Measurements from ENCODE around the gene DNAAF5. TPM values are rescaled to one million over a fixed set of nuclear protein-coding genes. Genes with fewer than 3 reads are reported as not detected.

DNAAF5 gene
- total RNA-seq, 2 donors from 2014 or later, result 17.9 to 46.5 TPM

DNA sequence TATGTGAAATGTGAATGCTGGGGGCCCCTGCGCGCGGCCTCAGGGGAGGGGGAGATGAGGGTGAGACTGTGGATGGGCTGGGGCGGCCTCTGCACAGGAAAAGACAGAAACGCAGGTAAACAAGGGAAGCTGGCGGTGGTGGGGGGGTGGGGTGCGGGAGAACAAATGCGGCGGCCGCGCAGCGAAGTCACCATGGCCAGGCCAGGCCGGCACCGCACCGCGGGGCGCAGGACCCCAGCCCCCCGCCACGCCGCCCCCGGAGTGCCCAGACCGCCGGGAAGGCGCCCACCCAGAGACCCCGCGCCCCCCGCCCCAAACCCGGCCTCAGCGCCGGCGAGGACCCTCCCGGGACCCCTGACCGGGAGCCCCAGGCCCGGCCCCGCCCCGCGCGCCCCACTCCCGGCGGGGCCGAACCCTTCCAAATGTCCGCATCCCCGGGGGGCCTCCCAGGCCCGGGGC, 14.5 kb upstream of the DNAAF5 start:
- DNase-seq (no peak), ATAC-seq (no peak)
- Histone ChIP-seq H3K9me3 (no peaks in the 10 kb centered on the region), H3K27ac (no peak overlapping the region), H3K4me1 (peaks cover 6% of the 10 kb centered on the region), H3K36me3 (replicated peaks in 1 of 2; ENCODE audit: insufficient read depth in 1 of 2, low read depth in 2 of 2) (no peaks in the 10 kb centered on the region), H3K27me3 (no peaks in the 10 kb centered on the region), H3K4me3 (no peak overlapping the region)
- intact Hi-C loops (cut with DNase I), result no loop called here
- TF ChIP-seq, protein P1, sequence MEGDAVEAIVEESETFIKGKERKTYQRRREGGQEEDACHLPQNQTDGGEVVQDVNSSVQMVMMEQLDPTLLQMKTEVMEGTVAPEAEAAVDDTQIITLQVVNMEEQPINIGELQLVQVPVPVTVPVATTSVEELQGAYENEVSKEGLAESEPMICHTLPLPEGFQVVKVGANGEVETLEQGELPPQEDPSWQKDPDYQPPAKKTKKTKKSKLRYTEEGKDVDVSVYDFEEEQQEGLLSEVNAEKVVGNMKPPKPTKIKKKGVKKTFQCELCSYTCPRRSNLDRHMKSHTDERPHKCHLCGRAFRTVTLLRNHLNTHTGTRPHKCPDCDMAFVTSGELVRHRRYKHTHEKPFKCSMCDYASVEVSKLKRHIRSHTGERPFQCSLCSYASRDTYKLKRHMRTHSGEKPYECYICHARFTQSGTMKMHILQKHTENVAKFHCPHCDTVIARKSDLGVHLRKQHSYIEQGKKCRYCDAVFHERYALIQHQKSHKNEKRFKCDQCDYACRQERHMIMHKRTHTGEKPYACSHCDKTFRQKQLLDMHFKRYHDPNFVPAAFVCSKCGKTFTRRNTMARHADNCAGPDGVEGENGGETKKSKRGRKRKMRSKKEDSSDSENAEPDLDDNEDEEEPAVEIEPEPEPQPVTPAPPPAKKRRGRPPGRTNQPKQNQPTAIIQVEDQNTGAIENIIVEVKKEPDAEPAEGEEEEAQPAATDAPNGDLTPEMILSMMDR (IDR thresholded peaks at IDR 0.05), result no peak
- TF ChIP-seq POLR2A (IDR thresholded peaks at IDR 0.05), result no peak
- 6 to 17% methylated on average over 15 to 44 of the region's 44 CpGs for WGBS, 2 donors

- no peak for ATAC-seq
- peaks cover 6% of the 10 kb centered on the region for H3K4me1 ChIP-seq
- no peaks in the 10 kb centered on the region for H3K9me3 ChIP-seq
- H3K36me3 ChIP-seq (replicated peaks in 1 of 2; ENCODE audit: insufficient read depth in 1 of 2, low read depth in 2 of 2), result no peaks in the 10 kb centered on the region
- TF ChIP-seq, protein P1 (IDR thresholded peaks at IDR 0.05), result no peak
- no peak for TF ChIP-seq POLR2A (IDR thresholded peaks at IDR 0.05)
- H3K27me3 ChIP-seq, result no peaks in the 10 kb centered on the region
- H3K4me3 ChIP-seq, result no peak overlapping the region
- H3K27ac ChIP-seq, result no peak overlapping the region
- WGBS, 2 donors, result 39 to 100% methylated on average over 4 to 21 of the region's 74 CpGs
- DNase-seq, result peak in 1 of 4 donors; percentile 1
- intact Hi-C loops (cut with DNase I), result no loop called here
These were observed 13.9 kb upstream of the DNAAF5 start for GRCh38 chr7:712381-713138.

- intact Hi-C loops (cut with DNase I), result no loop called here
- Histone ChIP-seq H3K27ac (no peak overlapping the region), H3K4me1 (peaks cover 6% of the 10 kb centered on the region), H3K9me3 (no peaks in the 10 kb centered on the region), H3K4me3 (no peak overlapping the region), H3K36me3 (replicated peaks in 1 of 2; ENCODE audit: insufficient read depth in 1 of 2, low read depth in 2 of 2) (no peaks in the 10 kb centered on the region), H3K27me3 (no peaks in the 10 kb centered on the region)
- ATAC-seq (no peak), DNase-seq (no peak)
- 92 to 94% methylated on average over 9 of the region's 9 CpGs for WGBS, 2 donors
- TF ChIP-seq, protein P1 (IDR thresholded peaks at IDR 0.05), result no peak
- TF ChIP-seq POLR2A (IDR thresholded peaks at IDR 0.05), result no peak
These were observed 13.4 kb upstream of the DNAAF5 start for GRCh38 chr7:713139-713457.

GRCh38 chr7:713488-714230, 12.8 kb upstream of the DNAAF5 start:
- TF ChIP-seq POLR2A (IDR thresholded peaks at IDR 0.05), result no peak
- TF ChIP-seq, protein P1 (IDR thresholded peaks at IDR 0.05), result no peak
- no peak overlapping the region for H3K27ac ChIP-seq
- H3K4me1 ChIP-seq, result peaks cover 6% of the 10 kb centered on the region
- no peak overlapping the region for H3K4me3 ChIP-seq
- no peaks in the 10 kb centered on the region for H3K36me3 ChIP-seq (replicated peaks in 1 of 2; ENCODE audit: insufficient read depth in 1 of 2, low read depth in 2 of 2)
- intact Hi-C loops (cut with DNase I), result no loop called here
- 87 to 94% methylated on average over 13 to 16 of the region's 16 CpGs for WGBS, 2 donors
- ATAC-seq (no peak), DNase-seq (no peak)
- no peaks in the 10 kb centered on the region for H3K9me3 ChIP-seq
- H3K27me3 ChIP-seq, result no peaks in the 10 kb centered on the region

All from body of pancreas (tissue), 4 donors.